ENCODE measurements around the gene MSH4. TPM values are rescaled to one million over a fixed set of nuclear protein-coding genes. Genes with fewer than 3 reads are reported as not detected.

Gene MSH4
- total RNA-seq, 1 experiment from 2014 or later, result 1.0 TPM

GRCh38 chr1:75845576-75845975, 48.9 kb downstream of the MSH4 start:
- POLR2A ChIA-PET (ENCODE audit: low non-redundant PET), result no interaction called here
- CTCF ChIA-PET, result no interaction called here

DNA sequence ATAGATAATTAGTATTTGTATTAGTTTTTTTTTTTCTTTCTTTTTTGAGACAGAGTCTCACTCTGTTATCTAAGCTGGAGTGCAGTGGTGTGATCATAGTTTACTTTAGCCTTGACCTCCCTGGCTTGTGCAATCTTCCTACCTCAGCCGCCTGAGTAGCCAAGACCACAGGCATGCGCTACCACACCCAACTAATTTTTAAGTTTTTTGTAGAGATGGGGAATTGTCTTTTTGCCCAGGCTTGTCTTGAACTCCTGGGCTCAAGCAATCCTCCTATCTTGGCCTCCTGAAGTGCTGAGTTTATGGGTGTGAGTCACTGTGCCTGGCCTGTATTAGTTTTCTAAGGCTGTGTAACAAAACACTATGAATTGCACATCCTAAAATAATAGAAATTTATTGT, 58.3 kb downstream of the MSH4 start:
- Histone ChIP-seq H3K4me3 (ENCODE audit: low read depth, low read length, poor library complexity, severe bottlenecking) (no peak overlapping the region), H3K27me3 (replicated peaks; ENCODE audit: insufficient read depth, low read depth, low read length, poor library complexity) (no peaks in the 10 kb centered on the region), H3K9me3 (ENCODE audit: low read depth, low read length, poor library complexity, severe bottlenecking) (no peaks in the 10 kb centered on the region), H3K36me3 (ENCODE audit: insufficient read depth, low read length, poor library complexity, severe bottlenecking) (no peaks in the 10 kb centered on the region), H3K27ac (ENCODE audit: low read depth, low read length, poor library complexity, severe bottlenecking) (no peak overlapping the region), H3K4me1 (ENCODE audit: insufficient read depth, low read length, poor library complexity, severe bottlenecking) (no peaks in the 10 kb centered on the region)
- no TSS peak for BruUV-seq (replicated peaks)
- ChIA-PET POLR2A (ENCODE audit: low non-redundant PET) (no interaction called here), CTCF (no interaction called here)
- DNase-seq (ENCODE audit: low spot score), result no peak
- intact Hi-C loops (cut with micrococcal nuclease; ENCODE audit: unreplicated experiment), result no loop called here
- TF ChIP-seq EZH2 (IDR thresholded peaks at IDR 0.05; ENCODE audit: borderline replicate concordance, low read depth, low read length, poor library complexity, severe bottlenecking) (no peak), CTCF (conservative IDR thresholded peaks at IDR 0.05; ENCODE audit: low read depth, low read length) (no peak)

More at GRCh38 chr1:75845576-75845975, 48.9 kb downstream of the MSH4 start:
- Histone ChIP-seq H3K4me3 (ENCODE audit: low read depth, low read length, poor library complexity, severe bottlenecking) (no peak overlapping the region), H3K36me3 (ENCODE audit: insufficient read depth, low read length, poor library complexity, severe bottlenecking) (no peaks in the 10 kb centered on the region), H3K27me3 (replicated peaks; ENCODE audit: insufficient read depth, low read depth, low read length, poor library complexity) (no peaks in the 10 kb centered on the region), H3K4me1 (ENCODE audit: insufficient read depth, low read length, poor library complexity, severe bottlenecking) (no peaks in the 10 kb centered on the region), H3K9me3 (ENCODE audit: low read depth, low read length, poor library complexity, severe bottlenecking) (no peaks in the 10 kb centered on the region), H3K27ac (ENCODE audit: low read depth, low read length, poor library complexity, severe bottlenecking) (no peak overlapping the region)
- BruUV-seq (replicated peaks), result no TSS peak
- DNase-seq (ENCODE audit: low spot score), result no peak
- TF ChIP-seq EZH2 (IDR thresholded peaks at IDR 0.05; ENCODE audit: borderline replicate concordance, low read depth, low read length, poor library complexity, severe bottlenecking) (no peak), CTCF (conservative IDR thresholded peaks at IDR 0.05; ENCODE audit: low read depth, low read length) (no peak)
- intact Hi-C loops (cut with micrococcal nuclease; ENCODE audit: unreplicated experiment), result no loop called here

- no peak for DNase-seq (ENCODE audit: low spot score)
- intact Hi-C loops (cut with micrococcal nuclease; ENCODE audit: unreplicated experiment), result no loop called here
- no peaks in the 10 kb centered on the region for H3K27me3 ChIP-seq (replicated peaks; ENCODE audit: insufficient read depth, low read depth, low read length, poor library complexity)
- H3K4me1 ChIP-seq (ENCODE audit: insufficient read depth, low read length, poor library complexity, severe bottlenecking), result no peaks in the 10 kb centered on the region
- no peaks in the 10 kb centered on the region for H3K36me3 ChIP-seq (ENCODE audit: insufficient read depth, low read length, poor library complexity, severe bottlenecking)
- TF ChIP-seq EZH2 (IDR thresholded peaks at IDR 0.05; ENCODE audit: borderline replicate concordance, low read depth, low read length, poor library complexity, severe bottlenecking) (no peak), CTCF (conservative IDR thresholded peaks at IDR 0.05; ENCODE audit: low read depth, low read length) (no peak)
- H3K4me3 ChIP-seq (ENCODE audit: low read depth, low read length, poor library complexity, severe bottlenecking), result no peak overlapping the region
- POLR2A ChIA-PET (ENCODE audit: low non-redundant PET), result no interaction called here
- H3K9me3 ChIP-seq (ENCODE audit: low read depth, low read length, poor library complexity, severe bottlenecking), result no peaks in the 10 kb centered on the region
- no TSS peak for BruUV-seq (replicated peaks)
- CTCF ChIA-PET, result no interaction called here
- H3K27ac ChIP-seq (ENCODE audit: low read depth, low read length, poor library complexity, severe bottlenecking), result no peak overlapping the region
These were observed 59.1 kb downstream of the MSH4 start for GRCh38 chr1:75855734-75856133.
